ENCODE results near the gene FOXO6.
"Not testable (repeated sequence)": the region's sequence is repeated elsewhere in the genome, so short reads cannot be mapped to it uniquely, and the experiment has no call there.

The FOXO6 gene

DNA sequence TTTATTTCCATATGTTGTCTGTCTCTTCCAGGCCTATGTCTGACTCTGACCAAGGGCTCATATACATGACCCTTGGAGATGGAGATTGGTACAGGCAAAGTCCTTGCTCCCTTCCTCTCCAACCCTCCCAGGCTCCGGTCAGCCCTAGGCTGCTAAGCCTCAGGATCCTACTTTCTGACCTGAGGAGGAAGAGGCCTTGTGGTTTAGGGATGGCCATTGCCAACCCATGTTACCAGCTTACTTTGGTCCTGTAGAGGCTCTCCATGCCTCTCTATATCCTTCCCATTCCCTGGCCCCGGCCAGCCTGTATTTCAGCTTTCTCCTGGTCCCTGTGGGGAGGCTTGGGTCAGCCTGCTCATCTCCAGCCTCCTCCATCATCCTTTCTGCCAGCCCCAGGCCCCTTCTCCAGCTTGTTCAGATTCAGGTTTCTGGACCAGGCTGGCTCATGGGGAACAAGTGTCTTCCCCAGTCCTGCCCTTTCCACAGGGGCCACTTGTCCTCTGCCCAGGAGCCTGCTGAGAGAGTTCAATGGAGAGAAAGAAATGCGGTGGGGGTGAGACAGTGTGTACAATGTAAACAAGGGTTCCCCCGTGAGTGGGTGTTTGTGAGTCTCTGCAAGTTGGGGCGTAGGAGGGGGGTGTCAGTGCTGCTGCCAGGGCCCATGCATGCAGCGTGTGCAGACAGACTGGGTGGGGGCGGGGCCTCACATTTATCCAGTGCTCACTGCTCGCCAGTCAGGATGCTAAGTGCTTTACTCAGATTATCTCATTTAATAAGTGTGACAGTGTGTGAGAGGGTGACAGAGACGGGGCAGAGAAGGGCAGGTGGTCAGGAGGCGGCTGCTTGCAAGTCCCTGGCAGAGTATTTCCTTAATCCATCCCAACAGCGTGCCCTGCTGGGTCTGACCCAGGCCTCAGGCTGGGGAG, 31.3 kb upstream of the FOXO6 start:
- no peak for DNase-seq (ENCODE audit: low spot score)

DNA sequence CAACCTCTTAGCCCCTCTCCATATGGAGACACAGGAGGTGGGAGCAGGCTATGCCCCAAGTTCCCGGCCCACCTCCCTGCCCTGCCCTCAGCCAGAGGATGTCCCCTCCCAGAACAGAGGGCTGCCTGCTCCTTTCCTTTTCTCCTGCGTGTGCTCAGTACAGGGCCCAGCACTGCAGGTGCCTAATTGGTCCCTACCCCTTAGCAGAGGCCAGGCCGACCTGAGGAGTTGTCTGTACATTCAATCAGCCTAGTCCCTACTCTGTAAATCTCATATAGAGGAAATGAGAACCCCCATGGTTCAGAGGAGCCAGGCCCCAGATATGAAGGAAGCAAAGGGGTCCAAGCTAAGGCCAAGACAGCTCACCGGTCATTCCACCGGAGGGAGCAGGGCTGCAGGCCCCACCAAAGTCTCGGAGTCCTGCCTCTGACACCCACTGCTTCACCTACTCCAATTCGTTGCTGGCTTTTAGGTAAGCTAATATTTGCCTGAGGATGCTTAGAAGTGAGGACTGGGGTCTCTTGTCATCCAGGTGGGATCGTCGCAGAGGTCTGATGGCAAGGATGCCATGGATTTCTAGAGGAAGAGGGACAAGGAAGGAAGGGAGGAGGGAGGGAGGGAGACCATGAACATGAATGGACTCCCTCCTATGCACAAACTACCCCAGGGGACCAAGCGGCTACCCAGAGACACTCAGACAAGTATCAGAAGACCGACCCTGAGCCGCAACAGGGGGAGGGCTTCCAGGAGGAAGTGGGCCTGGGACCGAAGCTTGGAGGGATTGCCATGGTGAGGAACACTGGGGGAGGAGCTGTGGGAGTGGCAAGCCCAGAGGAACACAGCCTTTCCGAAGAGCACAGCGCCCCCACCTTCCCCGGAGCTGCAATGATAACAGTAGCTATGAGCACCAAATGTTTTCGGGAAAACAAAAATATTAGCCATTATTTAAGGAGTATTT, 30.4 kb upstream of the FOXO6 start:
- DNase-seq (ENCODE audit: low spot score) = no peak

DNA sequence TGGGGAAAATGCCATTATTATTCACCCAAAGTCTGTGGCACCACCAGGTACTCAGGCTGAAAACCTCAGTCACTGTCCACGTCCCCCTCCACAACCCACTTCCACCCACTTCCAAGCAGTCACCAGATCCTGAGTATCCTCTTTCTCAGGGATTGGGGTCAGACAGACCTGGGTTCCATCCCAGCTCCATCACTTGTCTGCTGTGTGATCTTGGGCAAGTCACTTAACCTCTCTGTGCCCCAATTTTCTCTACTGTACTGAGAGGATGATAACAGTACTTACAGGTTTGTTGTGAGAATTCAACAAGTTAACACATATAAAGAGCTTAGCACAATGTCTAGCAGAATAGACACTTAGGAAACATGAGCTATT, 29.7 kb upstream of the FOXO6 start:
- no peak for DNase-seq (ENCODE audit: low spot score)

DNA sequence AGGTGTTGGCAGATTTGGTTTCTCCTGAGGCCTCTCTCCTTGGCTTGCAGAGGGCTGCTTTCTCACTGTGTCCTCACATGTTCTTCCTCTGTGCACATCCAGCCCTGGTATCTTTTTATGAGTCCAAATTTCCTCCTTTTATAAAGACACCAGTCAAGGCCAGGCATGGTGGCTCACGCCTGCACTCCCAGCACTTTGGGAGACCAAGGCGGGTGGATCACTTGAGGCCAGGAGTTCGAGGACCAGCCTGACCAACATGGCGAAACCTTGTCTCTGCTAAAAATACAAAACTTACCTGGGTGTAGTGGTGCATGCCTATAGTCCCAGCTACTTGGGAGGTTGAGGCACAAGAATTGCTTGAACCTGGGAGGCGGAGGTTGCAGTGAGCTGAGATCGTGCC, 29.1 kb upstream of the FOXO6 start:
- DNase-seq (ENCODE audit: low spot score) = not testable (repeated sequence)

DNA sequence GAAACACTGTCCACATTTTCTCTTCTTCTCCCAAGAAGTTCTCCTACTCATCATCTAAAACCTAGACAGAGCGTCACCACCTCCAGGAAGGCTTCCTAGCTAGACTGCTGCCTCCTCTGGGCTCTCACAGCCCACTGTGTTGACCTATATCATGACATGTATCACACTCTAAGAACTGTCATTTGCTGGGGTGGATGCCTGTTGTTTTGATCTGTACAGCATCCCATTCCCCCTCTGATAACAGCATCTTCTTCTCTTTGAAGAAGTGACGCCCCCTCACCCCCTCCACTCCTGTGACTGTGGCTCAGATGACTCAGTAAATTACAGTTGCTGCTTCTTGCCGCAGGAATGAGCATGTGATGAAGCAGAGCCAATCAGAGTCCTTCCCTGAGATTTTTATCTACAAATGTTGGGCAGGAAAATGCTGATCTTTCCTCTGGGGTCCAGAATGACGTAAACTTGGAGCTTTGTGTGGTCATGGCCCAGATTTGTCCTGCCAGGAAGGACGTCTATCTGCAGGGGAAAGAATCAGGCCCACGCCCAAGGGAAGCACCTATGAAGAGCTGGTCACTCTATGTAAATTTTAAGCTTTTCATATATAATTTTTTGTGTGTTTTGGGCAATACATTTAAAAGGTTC, 28.0 kb upstream of the FOXO6 start:
- DNase-seq (ENCODE audit: low spot score) = no peak

DNA sequence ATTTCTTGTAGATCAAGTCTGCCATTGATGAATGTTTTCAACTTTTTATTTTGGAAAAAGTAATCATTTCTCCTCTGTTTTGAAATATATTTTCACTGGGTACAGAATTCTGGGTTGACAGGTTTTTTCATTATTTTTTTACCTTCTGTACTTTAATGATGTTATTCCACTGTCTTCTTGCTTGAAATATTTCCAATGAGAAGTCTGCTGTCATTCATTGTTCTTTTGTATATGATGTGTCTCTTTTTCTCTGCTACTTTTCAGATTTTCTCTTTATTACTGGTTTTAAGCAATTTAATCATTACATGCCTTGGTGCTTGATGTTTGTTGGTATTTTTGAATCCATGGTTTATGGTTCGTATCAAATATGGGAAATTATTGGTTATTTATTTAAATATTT, 22.4 kb upstream of the FOXO6 start:
- DNase-seq (ENCODE audit: low spot score) = no peak

DNA sequence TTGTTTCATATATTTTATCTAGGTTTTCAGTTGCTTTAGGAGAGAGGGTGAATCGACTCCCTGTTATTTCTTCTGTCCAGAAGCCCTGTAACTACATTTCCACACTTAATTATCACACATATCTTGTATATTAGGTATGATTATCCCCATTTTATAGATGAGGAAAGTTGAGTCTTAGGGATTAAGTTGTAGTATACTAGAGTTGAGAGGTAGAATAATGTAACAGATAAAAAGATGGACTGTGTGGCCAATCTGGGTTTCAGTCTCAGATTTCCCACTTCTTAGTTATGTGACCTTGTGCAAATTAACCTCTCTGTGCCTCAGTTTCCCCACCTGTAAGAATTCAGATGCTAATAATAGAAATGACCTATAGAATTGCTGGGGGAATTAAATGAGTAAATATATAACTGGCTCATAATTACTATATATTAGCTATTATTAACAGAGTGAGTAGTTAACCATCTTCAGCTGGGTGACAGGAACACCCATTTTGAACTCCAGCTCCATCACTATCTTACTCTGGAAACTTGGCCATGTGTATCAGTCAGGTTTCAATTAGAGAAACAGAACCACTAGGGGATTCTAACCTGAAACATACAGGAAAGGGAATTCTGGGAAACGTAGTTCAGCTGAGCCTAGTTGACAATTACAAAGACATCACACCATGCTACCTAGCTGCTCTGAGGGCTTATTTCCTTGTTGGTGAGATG, 20.4 kb upstream of the FOXO6 start:
- DNase-seq (ENCODE audit: low spot score) = no peak

DNA sequence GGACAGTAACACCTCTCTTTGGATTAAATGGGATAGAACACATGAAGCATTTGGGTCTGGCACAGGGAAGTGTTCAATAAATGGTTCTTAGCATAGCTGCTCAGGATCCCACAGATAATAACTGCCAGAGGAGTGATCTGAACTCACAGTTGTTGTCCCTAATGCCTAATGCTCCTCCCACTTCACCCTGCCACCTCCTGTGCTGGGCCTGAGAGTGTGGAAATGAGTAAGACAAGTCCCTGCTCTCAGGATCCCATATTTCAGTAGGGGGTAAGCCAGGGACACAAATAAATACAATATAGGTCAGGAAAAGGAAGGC, 19.9 kb upstream of the FOXO6 start:
- no peak for DNase-seq (ENCODE audit: low spot score)

DNA sequence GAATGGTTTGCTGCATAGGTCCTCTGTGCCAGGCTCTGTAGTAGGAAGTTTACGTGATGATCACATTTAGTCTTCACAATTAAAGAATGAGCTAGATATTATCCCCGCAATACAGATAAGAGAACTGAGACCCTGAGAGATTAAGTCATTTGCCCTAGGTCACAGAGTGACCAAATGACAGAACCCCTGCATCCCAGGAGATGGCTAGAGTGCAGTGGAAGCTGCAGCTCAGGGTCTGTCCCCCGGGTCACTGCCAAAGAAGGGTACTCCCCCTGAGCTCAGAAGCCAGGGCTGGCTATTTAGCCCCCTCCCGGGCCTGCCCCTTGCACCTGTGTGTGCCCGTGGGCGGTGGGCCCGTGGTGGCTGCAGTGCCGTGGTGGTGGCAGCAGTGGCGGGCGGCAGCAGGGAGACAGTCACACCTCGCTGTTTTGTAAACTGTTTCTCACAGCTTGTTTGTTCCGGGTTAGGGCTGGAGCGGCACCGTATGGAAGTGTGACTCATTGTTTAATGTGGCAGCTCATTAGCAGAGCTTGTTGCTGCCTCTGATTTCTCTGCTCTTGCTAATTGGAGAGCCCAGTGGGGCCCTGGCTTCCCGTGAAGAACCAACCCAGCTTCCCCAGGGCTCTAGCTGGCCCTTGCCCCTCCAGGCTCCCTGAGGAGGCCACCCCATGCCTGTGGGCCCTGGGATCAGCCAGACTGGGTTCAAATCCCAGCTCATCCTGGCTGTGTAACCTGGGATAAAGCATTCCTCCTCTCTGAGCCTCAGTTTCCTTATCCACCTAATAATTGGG, 19.3 kb upstream of the FOXO6 start:
- peak; percentile 72 for DNase-seq (ENCODE audit: low spot score)

DNA sequence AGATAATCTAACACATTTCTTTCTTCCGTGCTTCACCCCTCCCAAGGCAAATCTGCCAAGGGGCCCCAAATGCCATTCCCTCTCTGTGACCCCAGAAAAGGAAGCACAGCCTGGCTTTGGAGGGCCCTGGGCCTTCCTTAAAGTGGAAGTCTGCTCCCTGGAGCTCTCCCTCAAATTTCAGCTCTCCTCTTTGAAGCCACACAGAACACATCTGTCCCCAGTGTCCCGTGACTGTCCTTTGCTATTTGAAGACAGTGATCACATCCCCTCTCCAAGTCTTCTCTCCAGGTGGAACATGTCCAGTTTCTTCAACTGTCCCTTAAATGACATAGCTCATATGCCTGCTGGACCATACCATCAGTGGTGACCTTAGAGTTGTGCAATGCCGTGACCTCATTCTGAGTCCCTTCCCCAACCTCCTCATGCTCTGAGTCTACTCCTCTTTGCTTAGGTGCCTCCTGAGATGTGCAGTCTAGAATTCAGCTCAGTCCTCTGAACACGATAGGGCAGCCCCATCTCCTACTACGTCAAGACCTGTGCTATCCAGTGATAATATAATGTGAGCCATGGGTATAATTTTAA, 18.4 kb upstream of the FOXO6 start:
- no peak for DNase-seq (ENCODE audit: low spot score)

DNA sequence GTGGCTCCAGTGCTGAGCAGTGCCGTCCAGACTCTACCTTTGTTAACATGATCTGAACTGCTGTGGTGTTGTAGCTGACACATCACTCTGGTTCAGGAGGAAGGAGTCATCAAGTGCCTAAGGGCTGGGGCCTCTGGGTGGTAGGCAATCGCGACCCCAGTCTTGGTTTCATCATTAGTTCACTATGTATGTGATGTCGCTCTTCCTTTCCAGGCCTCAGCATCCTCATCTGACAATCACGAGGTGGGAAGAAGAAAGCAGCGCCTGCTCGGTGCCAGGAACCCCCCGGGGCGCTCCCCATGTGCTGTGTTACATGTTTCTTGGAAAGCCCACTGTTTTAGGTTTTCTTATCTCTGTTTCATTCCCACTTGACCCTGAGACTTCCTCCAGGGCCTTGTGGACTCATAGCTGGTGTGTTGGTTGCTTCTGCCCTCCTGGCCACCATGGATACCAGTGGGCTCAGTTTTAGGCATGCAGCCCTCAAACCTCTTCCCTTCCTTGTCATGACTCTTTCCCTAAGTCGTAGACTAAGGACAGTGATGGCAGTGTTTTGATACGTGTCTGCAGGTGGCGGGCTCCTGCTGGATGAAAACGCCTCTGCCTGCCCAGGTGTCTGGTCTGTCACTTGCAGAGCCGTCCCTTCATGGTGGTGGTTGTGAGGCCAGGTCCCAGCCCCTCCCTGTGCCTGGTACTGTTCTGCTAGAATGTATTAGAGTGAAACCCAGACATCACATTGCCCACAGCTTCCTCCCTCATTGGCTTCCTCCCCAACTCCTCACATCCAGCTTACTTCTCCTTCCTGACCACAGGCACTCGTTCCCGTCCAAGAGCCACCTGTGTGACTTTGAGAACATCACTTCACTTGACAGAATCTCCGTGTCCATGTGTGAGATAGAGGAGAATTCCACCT, 17.2 kb upstream of the FOXO6 start:
- no peak for DNase-seq (ENCODE audit: low spot score)

DNA sequence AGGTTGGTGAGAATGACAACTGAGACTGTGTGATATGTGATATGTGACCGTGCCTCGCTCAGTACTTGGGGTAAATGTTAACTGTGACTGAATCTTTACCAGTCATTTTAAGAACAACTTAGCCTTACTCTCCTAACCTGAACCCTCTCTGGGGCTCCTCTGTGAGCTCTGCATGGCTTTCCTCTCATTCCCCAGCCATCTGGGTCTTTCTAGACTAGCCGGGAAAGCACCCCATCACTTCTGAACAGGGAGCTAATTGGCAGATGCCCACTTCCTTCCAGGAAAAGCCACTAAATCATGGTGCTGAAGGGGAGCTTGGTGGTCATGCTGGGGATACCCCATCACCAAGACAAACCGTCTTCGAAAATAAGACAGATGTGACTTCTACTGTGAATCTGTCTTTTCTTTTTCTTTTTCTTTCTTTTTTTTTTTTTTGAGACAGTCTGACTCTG, 16.5 kb upstream of the FOXO6 start:
- DNase-seq (ENCODE audit: low spot score) = no peak

DNA sequence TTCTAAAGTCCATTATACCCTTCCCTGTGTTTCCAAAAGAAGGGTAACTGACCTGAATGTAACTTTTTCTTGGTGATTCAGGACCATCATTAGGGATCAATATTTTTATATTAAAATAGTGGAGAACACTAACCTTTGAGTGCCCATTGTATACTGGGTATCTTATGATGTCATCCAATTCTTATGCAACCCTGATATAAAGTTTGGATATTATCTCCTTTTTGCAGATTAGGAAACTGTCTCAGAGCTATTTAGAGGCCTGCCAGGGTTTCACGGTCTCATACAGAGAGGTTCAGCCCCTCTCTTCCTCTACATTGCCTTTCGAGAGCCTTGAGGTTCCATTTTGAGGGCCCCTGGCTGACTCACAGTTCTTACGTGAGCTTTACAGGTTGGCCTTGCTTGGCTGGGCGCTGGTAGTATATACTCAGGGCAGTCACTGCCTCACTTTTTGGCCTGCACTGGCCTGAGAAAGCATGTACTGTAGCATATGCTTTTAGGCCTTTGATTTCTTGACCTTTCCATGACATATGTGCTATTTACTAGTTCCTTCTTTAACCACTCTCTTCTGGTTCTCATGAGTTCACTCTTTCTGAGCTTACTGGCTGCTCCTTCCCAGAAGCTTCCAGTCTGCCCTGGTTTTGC, 15.7 kb upstream of the FOXO6 start:
- no peak for DNase-seq (ENCODE audit: low spot score)

DNA sequence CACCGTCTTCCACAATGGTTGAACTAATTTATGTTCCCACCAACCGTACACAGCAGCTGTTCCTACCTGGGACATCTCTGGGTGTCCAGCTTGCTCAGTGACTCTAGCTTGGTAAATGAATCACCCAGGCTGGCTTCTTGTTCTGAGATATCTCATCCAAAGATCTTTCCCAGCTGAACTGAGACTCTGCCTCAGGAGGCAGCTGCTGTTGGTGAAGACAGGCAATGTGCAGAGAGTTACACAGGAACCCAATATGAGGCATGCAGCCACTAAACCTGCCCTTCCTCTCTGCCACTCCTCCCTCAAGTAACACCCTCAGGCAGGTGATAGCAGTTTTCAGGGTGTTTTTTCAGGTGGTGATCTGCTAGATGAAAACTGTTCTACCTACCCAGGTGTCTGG, 14.0 kb upstream of the FOXO6 start:
- DNase-seq (ENCODE audit: low spot score) = no peak

DNA sequence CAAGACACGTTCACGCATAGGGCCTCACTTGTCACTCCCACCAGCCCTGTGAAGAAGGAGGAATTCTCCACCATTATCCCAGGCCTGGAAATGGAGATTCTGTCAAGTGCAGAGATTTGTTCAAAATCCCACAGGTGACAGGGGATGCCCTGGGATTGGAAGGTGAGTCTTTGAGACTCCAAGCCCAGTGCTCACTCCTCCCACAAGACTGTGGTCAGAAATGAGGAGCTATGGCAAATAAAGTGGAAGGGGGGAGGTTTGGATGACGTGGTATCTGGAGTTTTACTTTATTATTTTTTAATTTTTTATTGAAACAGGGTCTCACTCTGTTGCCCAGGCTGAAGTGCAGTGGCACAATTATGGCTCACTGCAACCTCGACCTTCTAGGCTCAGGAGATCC, 12.8 kb upstream of the FOXO6 start:
- DNase-seq (ENCODE audit: low spot score) = no peak

DNA sequence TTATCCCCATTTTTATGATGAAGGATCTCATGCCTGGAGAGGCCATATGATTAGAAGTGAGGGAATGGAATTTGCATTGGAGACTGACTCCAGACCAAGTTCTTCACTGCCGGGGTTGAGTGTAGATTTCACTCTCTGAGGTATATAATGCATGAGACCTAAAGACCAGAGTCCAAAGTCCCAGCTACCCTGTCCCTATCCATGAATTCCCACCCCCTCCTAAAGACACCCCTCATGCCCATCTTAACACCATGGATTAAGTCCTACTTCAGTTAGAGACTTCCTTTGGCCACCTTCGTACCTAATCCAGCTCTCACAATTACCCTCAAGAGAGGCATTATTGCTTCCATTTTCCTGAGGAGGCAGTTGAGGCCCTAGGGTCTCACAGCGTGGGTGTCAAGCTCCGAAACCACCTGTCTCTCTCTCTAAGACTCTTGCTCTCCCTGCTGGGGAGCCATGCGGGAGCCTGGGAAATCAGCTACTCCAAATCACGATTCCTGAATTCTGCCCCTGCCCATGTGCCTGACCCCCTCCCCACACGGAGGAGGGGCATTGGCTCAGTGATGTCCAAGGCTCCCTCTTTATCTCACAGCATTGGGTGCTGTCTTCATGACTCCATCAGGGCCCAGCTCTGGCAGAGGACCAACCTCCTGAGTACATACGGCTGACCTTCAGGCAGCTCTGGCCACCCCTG, 11.7 kb upstream of the FOXO6 start:
- DNase-seq (ENCODE audit: low spot score) = no peak

DNA sequence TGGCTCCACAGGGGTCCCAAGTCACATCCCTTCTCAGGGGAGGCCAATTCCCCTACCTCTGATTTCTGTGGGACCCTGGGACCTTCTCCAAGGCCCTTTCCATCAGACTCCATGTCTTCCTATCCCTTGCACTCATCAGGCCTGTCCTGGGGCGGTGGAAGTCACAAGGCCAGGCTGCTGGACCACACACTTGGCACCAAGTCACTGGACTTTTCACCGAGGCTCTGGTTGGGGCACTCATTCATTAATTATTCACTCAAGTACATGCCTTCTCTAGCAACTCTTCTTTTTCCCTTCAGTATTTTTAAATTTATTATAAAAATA, 11.2 kb upstream of the FOXO6 start:
- no peak for DNase-seq (ENCODE audit: low spot score)

DNA sequence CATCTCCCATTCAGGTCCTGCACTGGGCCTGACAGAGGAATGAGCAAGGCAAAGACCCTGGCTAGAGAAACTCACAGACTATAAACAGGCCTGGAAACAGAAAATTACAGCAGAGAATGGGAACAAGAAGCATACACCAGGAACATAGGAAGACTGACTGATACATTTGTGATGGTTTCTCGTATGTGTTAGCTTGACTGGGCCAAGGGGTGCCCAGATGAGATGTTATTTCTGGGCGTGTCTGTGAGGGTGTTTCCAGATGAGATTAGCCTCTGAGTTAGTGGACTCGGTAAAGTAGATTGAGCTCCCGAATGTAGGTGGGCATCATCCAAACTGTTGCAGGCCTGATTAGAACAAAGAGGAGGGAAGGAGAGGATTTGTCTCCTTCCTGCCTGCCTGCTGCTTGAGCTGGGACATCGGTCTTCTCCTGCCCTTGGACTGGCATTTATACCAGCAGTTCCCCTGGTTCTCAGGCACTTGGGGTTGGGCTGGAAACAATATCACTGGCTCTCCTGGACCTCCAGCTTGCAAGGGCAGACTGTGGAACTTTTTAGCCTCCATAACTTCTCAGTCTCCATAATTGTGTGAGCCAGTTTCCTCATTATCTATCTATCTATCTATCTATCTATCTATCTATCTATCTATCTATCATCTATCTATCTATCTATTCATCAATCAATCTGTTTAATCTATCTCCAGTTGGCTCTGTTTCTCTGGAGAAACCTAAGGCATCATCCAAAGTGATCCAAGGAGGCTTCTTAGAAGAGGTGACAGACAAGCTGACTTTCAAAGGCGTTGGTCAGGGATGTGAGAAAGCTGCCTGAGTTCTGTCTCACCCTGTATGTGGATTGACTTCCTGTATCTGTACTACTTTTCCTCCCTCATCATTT, 9.7 kb upstream of the FOXO6 start:
- DNase-seq (ENCODE audit: low spot score) = no peak
